Small intestine (tissue), 7 donors: ENCODE results near the gene SLC1A1. TPM values are rescaled to one million over a fixed set of nuclear protein-coding genes. Genes with fewer than 3 reads are reported as not detected.

Experiments
- DNase-seq, 2 donors: peaks; one replicate each; pipeline versions ENCODE4 v3.0.0 to v3.0.0-alpha.2; 2013
- FAIRE-seq: peaks from 2 replicates; lab custom pipeline; 2012; peaks lifted over from hg19 to GRCh38; lab: Jason Lieb, UNC
- H3K27ac ChIP-seq, 3 donors: one replicate each; pipeline ENCODE4 v1.5.1; 2013; ENCODE audit warnings: low read length in 2 of 3, mild to moderate bottlenecking in 2 of 3, control low read depth in 1 of 3, inconsistent platforms in 1 of 3, low read depth in 1 of 3, moderate library complexity in 1 of 3
- H3K27me3 ChIP-seq, 3 donors: one replicate each; pipeline ENCODE4 v1.6.1; 2013; ENCODE audit warnings: low read length in 3 of 3, inconsistent platforms in 1 of 3; ENCODE audit not compliant: control insufficient read depth in 3 of 3, insufficient read depth in 3 of 3
- H3K36me3 ChIP-seq, 3 donors: one replicate each; pipeline ENCODE4 v1.6.1; 2013; ENCODE audit warnings: low read length in 3 of 3, inconsistent platforms in 1 of 3, low read depth in 1 of 3, mild to moderate bottlenecking in 1 of 3, moderate library complexity in 1 of 3; ENCODE audit not compliant: control insufficient read depth in 3 of 3, insufficient read depth in 2 of 3
- H3K4me1 ChIP-seq, 3 donors: one replicate each; pipeline ENCODE4 v1.6.1; 2013; ENCODE audit warnings: low read length in 2 of 3, inconsistent platforms in 1 of 3, low read depth in 1 of 3, mild to moderate bottlenecking in 1 of 3, moderate library complexity in 1 of 3; ENCODE audit not compliant: control insufficient read depth in 3 of 3, insufficient read depth in 2 of 3
- H3K4me3 ChIP-seq, 3 donors: one replicate each; pipeline ENCODE4 v1.5.1; 2013; ENCODE audit warnings: low read length in 3 of 3, control low read depth in 1 of 3, inconsistent platforms in 1 of 3, low read depth in 1 of 3, mild to moderate bottlenecking in 1 of 3, moderate library complexity in 1 of 3
- H3K9me3 ChIP-seq, 2 donors: one replicate each; pipeline ENCODE4 v1.6.1; 2013; ENCODE audit warnings: low read depth in 1 of 2, low read length in 1 of 2; ENCODE audit not compliant: control insufficient read depth in 2 of 2, insufficient read depth in 1 of 2
- WGBS, 3 donors: extraction: QIAGEN DNeasy Blood & Tissue Kit; methylation state at CpG; one replicate each; pipeline ENCODE4 v1.1.7; 2013; 5-methylcytosine and 5-hydroxymethylcytosine counted together
- polyA plus RNA-seq, 4 donors: library from polyadenylated mRNA; stranded (reverse) in 3 of 4; unstranded in 1 of 4; fragments of 200-250 nt in 3 of 4; fragments of 120-200 nt in 1 of 4; gene quantifications; one replicate each; pipeline versions ENCODE4 v1.2.1 to v1.2.3, GENCODE V29; 2013
- donor health status: healthy with polysubstance abuse.
- donor health status: control.
- donor health status: control.
- donor health status: Bipolar disorder and iron deficiency.
- donor health status: healthy.

SLC1A1 gene
- polyA plus RNA-seq, 4 donors, result 21.1 to 46.4 (median 42.9) TPM

DNA sequence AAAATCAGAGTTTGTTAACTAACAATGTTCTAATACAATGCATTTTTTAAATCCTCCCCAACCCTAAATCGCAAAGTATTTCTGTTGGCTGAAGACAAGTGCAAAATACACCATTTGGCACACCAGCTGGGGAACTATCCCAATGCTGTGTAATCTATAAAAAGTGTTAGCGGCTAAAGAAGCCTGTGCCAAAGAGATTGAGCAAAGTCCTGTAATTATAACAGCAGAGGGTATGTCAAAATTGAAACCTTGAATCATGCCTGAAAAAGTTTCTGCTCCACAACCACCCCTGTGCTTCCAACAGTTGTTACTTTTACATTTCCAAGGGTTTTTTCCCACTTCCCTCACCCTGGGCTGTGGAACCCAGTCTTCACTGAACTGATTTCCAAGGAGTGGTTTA lies 88.7 kb downstream of the SLC1A1 start:
- peaks cover 0 to 4% (median 0%) of the 10 kb centered on the region in 3 donors for H3K4me1 ChIP-seq
- FAIRE-seq, result no peak
- H3K36me3 ChIP-seq, result peaks cover 2 to 39% (median 23%) of the 10 kb centered on the region in 3 donors
- H3K4me3 ChIP-seq, result no peak overlapping the region
- H3K27ac ChIP-seq, result no peak overlapping the region
- no peak for DNase-seq
- no peaks in the 10 kb centered on the region for H3K27me3 ChIP-seq
- H3K9me3 ChIP-seq, result no peaks in the 10 kb centered on the region
- 42 to 57% (median 50%) methylated on average over 2 of the region's 2 CpGs for WGBS, 3 donors

DNA sequence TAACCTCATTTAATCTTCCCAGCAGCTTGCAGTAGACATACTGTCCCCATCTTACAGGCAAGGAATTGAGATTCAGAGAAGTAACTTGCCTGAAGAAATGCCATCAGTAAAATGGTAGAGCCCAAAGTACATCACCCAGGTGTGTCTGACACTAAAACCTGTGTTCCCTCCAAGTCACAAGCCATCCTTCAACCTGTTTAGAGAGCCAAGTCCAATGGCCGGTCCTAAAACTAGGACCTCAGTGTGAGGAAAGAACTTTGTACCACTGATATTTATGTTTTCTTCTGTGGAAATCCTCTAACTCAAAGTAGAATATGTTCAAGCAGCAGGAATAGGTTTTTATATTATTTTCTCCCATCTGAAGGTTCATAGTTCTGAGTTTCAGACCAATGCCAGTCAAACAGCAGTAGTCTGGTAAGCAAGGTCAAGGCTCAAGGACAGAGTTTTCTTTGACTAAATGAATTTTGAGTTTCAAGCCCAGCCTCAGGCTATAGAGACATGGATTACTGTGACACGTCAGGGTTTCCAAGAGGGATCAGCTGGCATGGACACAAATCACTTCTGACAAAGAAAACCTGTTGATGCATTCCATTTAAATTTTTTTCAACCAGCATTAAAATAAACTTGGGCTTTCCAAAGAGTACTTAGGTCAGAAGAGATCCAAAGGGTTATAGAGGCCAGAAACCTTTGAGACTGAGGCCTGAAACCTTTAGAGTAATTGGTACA lies 90.9 kb downstream of the SLC1A1 start:
- Histone ChIP-seq H3K36me3 (peaks cover under 1 to 39% (median 18%) of the 10 kb centered on the region in 3 donors), H3K9me3 (no peaks in the 10 kb centered on the region), H3K4me3 (no peak overlapping the region), H3K27me3 (no peaks in the 10 kb centered on the region), H3K4me1 (peaks cover 0 to 4% (median 0%) of the 10 kb centered on the region in 3 donors), H3K27ac (peak overlapping the region in 1 of 3 donors; percentile 47)
- 85 to 89% (median 88%) methylated on average over 2 of the region's 2 CpGs for WGBS, 3 donors
- FAIRE-seq (no peak), DNase-seq (peak in 1 of 2 donors; percentile 40)

DNA sequence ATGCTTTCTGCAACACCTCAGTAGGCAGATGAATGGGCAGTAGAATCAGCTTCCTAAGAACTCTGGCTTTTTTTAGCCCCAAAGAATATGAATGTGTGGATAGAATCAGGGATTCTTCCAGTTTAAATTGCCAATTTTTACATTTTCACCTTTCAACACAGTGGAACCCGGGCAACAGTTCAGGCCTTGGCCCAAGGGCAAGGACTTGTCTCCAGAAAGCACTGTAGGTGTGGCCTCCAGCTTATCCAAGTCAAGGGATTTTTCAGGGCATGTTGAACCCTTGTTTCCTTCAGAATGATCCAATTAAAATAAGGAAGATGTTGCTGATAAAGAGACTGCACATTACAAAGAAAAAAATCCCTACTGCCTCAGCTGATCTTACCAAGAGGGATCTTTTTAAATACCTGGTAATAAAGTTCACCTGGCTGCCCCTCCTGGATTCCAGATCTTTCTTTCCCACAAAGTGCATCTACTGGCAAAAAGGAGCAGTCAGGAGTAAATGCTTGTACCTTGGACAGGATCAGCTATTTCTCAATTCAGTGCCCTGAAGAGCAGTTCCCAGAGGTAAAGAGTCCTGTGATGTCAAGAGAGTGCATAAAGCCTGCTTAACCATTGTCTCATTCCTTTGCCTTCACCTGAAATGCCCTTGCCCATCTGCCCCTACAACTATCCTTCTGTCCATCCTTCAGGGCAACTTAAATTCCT lies 91.7 kb downstream of the SLC1A1 start:
- no peak overlapping the region for H3K4me3 ChIP-seq
- DNase-seq, result peak in 1 of 2 donors; percentile 69
- 83 to 91% (median 90%) methylated on average over 1 of the region's 1 CpG for WGBS, 3 donors
- no peak for FAIRE-seq
- peaks cover 0 to 32% (median 18%) of the 10 kb centered on the region in 3 donors for H3K36me3 ChIP-seq
- no peaks in the 10 kb centered on the region for H3K9me3 ChIP-seq
- no peaks in the 10 kb centered on the region for H3K27me3 ChIP-seq
- H3K27ac ChIP-seq, result peak overlapping the region in 1 of 3 donors; percentile 47
- H3K4me1 ChIP-seq, result peaks cover 0 to 4% (median 0%) of the 10 kb centered on the region in 3 donors

GRCh38 chr9:4583001-4583400 lies 92.7 kb downstream of the SLC1A1 start:
- no peak for FAIRE-seq

GRCh38 chr9:4584636-4585035 lies 94.4 kb downstream of the SLC1A1 start:
- Histone ChIP-seq H3K36me3 (peaks cover 2 to 31% (median 15%) of the 10 kb centered on the region in 3 donors), H3K4me1 (peaks cover 0 to 4% (median 0%) of the 10 kb centered on the region in 3 donors), H3K9me3 (no peaks in the 10 kb centered on the region), H3K4me3 (no peak overlapping the region), H3K27me3 (no peaks in the 10 kb centered on the region), H3K27ac (no peak overlapping the region)
- no peak for DNase-seq
- WGBS, 3 donors, result 92 to 94% (median 92%) methylated on average over 1 of the region's 1 CpG
- no peak for FAIRE-seq

More at GRCh38 chr9:4583001-4583400, 92.7 kb downstream of the SLC1A1 start:
- Histone ChIP-seq H3K27ac (no peak overlapping the region), H3K4me3 (no peak overlapping the region), H3K4me1 (peaks cover 0 to 4% (median 0%) of the 10 kb centered on the region in 3 donors), H3K36me3 (peaks cover 0 to 29% (median 18%) of the 10 kb centered on the region in 3 donors), H3K27me3 (no peaks in the 10 kb centered on the region), H3K9me3 (no peaks in the 10 kb centered on the region)
- DNase-seq, result no peak
- WGBS, 3 donors, result 90 to 91% (median 90%) methylated on average over 12 of the region's 12 CpGs

DNA sequence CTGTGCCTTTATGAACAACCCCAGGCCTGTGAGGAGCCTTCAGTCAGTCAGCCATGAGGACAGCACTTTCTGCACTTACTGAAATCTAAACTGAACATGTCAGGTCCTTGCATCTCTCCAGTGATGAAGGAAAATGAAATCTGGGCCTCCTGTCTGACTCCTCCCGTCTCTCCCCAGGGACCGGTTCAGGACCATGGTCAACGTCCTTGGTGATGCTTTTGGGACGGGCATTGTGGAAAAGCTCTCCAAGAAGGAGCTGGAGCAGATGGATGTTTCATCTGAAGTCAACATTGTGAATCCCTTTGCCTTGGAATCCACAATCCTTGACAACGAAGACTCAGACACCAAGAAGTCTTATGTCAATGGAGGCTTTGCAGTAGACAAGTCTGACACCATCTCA lies 94.9 kb downstream of the SLC1A1 start:
- H3K36me3 ChIP-seq, result peaks cover 2 to 28% (median 15%) of the 10 kb centered on the region in 3 donors
- DNase-seq (no peak), FAIRE-seq (no peak)
- no peaks in the 10 kb centered on the region for H3K9me3 ChIP-seq
- 90 to 95% (median 91%) methylated on average over 5 of the region's 5 CpGs for WGBS, 3 donors
- H3K27me3 ChIP-seq, result no peaks in the 10 kb centered on the region
- H3K27ac ChIP-seq, result no peak overlapping the region
- peaks cover 0 to 4% (median 0%) of the 10 kb centered on the region in 3 donors for H3K4me1 ChIP-seq
- H3K4me3 ChIP-seq, result no peak overlapping the region

DNA sequence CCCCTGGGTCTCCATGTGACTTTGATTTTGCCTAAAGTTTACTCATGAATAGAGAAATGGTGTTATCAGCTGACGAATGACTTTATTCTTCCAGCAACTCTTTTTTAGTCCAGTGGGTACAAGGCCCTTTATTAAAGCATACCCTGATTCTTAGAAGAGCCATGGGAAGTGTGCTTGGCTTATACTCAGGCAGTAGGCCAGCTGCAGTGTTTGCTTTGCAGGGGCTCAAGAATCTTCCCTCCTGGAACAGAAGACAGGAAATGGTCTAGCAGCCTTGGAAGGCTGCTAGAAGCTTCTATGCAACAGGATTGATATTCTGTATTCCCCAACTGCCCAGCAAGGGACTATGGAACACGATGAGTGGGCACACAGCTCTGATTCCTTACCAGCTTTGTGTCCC lies 98.5 kb downstream of the SLC1A1 start:
- Histone ChIP-seq H3K4me1 (no peaks in the 10 kb centered on the region), H3K36me3 (peaks cover 2 to 19% (median 5%) of the 10 kb centered on the region in 3 donors), H3K4me3 (no peak overlapping the region), H3K9me3 (no peaks in the 10 kb centered on the region), H3K27me3 (no peaks in the 10 kb centered on the region), H3K27ac (no peak overlapping the region)
- no peak for FAIRE-seq
- DNase-seq, result no peak
- 79 to 92% (median 87%) methylated on average over 2 of the region's 2 CpGs for WGBS, 3 donors

GRCh38 chr9:4590430-4591122 lies 100.3 kb downstream of the SLC1A1 start:
- H3K27ac ChIP-seq, result peak overlapping the region in 1 of 3 donors; percentile 47
- FAIRE-seq, result no peak
- no peaks in the 10 kb centered on the region for H3K4me1 ChIP-seq
- 74 to 92% (median 91%) methylated on average over 8 of the region's 8 CpGs for WGBS, 3 donors
- H3K4me3 ChIP-seq, result no peak overlapping the region
- peaks cover 0 to 7% (median 2%) of the 10 kb centered on the region in 3 donors for H3K36me3 ChIP-seq
- peak in 1 of 2 donors; percentile 13 for DNase-seq
- H3K27me3 ChIP-seq, result no peaks in the 10 kb centered on the region
- H3K9me3 ChIP-seq, result no peaks in the 10 kb centered on the region
